ENCODE measurements around the gene GZF1.

Gene GZF1

DNA sequence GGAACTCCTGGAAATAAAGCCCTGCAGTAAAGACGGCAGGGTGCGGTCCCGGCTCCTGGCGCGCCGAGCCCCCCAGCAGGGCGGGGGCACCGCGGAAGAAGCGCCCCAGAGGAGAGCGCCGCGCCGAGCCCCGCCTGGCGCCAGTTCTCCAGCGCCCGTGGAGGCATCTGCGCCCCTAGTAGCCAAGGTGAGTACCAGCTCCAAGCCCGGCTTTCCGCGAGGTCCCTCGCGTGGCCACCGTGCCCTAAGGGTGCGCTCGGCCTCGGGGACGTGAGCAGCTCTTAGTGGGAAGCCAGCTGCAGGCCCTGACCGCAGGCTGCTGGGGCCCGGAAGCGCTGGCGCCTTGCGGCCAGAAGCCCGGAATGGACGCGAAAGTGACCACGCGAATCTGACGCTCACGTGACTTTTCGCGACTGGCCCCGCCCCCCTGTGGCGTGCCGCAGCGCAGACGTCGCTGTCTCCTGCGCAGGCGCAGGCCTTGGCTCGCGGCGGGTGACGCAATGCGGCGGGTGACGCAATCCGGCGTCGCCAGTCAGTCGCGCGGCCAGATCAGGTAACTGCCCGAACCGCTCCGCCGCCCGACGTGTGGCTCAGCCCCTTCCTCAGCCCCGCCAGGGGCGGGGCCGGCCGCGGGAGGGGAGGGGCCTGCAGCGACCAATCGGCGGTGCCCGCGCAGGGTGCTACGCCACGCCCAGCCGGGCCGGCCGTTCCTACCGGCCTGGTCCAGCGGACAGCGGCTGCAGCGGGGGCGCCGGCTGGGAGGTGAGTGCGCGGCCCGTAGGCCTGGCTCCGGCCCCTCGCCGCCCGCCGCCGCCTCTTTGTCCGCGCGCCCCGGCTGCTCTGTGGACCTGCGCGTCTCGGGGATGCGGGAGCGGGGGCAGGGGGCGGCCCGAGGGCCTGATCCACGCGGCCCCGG is at the start of gene GZF1:
GZF1 (plus strand) TSS at position 707 of the 916 bp plus-strand sequence. CDS start 2,202 bp downstream, outside the sequence.
- in situ Hi-C loops (cut with MboI; ENCODE audit: low sequenced_read_pairs): no loop called here

DNA sequence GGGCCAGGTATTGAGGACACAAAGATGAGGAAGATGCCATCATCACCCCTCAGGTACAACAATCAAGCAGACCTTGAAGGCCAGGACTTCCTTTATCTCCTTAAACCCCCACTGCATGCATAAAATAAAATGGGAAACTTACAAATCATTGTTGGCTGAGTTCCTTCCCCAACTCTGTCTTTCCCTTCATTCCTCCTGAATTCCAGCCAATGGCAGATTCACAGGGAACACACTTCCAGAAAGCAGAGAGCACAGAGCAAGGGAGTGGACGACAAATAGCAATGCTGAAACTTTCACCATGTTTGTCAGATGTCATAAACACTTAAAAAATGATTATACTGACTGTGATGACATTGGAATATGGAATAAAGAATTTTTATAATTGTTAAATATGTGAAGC is 48.7 kb upstream of the GZF1 start:
- in situ Hi-C loops (cut with MboI; ENCODE audit: low sequenced_read_pairs): no loop called here

DNA sequence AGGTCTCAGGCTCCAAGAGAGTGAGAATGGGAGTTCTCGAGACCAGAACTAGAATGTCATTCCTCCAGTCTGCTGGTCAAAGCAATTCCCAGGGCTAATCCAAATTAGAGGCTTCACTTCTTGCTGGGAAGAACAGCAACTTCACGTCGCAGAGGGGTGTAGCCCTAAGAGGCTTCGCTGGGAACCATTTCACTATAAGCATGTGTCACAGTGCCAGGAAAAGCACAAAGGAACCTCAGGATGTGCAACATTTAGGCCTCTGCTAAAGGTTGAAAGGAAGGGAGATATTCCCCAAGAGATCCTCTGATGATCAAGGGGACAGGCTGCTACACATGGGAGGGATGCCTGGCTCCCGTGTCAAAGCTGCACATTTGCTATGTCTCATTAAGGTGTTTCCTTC is 47.3 kb upstream of the GZF1 start:
- in situ Hi-C loops (cut with MboI; ENCODE audit: low sequenced_read_pairs): no loop called here

DNA sequence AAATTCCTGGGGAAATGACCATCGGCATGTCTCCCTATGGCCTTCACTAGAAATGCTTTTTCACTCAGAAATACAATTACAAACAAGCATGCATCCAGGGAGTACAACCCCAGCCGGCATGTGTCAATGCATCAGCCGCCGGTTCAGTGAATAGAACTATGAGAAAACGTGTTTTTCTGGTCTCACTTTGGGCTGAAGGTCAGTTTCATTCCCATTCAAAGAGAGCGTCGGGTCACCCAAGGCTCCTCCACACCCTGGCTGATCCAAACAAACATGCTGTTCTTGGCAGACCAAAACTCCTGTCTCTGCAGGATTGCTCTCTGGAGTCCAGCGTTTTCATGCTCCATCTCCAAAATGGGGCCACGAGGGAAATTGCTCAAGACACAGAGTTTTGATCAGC is 46.9 kb upstream of the GZF1 start:
- in situ Hi-C loops (cut with MboI; ENCODE audit: low sequenced_read_pairs): no loop called here

DNA sequence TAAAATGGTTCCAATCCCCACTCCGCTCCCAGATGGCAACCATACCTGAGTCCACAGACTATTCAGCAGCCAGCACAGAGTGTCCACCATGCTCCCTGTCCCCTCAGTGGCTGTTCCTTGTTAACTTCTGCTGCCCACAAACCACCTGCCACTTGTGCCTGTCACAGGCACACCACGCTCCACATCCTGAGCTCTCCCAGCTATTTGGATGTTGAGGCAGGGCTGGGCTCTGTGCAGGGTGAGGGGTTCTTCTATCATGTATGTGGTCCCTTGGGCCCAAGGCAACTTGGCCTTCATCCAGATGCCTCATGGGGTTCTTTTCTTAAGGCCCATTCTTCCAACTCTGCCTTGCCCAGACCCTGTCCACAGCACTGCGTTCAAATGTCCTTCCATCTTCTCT is 45.4 kb upstream of the GZF1 start:
- in situ Hi-C loops (cut with MboI; ENCODE audit: low sequenced_read_pairs): no loop called here

DNA sequence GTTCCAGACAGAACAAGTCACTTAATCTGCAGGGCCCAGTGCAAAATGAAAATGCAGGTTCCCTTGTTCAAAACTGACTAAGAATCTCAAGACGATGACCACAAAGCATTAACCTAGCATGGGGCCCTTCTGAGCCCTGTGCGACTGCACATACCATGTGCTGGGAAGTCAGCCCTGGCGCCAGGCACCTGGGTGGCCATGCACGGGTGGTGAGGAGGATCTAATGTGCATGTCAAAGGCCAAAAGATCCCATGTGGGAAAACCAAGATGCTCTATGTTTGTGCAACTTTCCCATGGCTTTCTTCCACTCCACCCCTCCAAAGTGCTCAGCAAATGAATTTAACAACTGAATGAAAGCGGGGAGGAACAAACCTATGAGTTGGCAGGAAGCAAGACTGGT is 44.9 kb upstream of the GZF1 start:
- in situ Hi-C loops (cut with MboI; ENCODE audit: low sequenced_read_pairs): no loop called here

DNA sequence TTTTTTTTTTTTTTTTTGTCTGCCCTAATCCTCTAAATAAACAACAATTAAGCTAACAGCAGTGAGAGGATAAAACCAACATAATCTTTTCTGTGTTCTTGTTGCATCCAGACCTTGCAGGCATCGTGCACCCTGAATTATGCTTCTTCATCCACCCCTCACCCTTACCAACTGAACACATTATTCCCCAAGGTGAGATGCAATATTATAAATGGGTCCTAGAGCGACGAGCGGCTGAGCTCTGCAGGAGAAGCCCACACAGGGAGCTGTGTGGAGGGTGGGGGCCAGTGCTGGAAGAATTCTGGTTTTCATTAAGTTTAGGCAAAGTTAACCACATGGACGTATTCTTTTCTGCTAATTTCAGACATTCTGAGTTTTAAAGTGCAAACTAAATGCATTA is 43.6 kb upstream of the GZF1 start:
- in situ Hi-C loops (cut with MboI; ENCODE audit: low sequenced_read_pairs): no loop called here

DNA sequence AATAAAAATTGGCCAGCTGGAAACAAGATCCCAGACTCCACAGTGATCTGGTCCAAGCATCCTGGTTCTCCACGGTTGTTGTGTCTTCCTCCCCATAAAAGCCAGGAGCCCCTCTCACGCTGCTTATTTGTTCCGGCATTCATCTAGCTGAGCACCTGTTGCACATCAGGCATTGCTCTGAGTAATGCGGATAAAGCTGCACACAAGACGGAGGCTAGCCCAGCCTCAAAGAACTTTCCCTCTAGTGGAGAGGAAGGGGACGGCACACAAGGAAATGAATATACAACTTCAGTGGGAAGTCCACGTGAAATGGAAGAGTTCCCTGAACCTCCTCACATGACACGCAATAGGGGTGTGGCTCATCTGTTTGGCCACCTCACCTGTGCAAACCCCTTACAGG is 41.7 kb upstream of the GZF1 start:
- in situ Hi-C loops (cut with MboI; ENCODE audit: low sequenced_read_pairs): no loop called here

DNA sequence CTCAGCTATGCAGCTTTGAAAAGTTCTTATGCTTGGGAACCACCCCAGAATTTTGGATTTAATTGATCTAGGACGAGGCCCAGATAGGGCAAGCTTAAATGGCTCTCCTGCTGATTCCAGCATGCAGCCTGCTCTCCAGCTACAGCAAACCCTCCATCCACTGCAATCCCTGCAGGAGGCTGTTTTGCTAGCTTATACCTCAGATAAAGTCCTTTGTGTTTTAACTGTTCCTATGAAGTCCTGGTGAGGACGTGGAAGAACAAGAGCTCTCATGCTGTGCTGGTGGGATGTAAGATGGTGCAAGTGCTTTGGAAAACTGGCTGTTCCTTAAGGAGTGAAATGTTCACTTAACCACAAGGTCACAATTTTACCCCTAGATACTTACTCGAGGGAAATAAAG is 36.9 kb upstream of the GZF1 start:
- in situ Hi-C loops (cut with MboI; ENCODE audit: low sequenced_read_pairs): loop anchor here (25.0 kb wide), 2 partner anchors 638 to 988 kb away; no protein-coding TSS in a partner anchor

DNA sequence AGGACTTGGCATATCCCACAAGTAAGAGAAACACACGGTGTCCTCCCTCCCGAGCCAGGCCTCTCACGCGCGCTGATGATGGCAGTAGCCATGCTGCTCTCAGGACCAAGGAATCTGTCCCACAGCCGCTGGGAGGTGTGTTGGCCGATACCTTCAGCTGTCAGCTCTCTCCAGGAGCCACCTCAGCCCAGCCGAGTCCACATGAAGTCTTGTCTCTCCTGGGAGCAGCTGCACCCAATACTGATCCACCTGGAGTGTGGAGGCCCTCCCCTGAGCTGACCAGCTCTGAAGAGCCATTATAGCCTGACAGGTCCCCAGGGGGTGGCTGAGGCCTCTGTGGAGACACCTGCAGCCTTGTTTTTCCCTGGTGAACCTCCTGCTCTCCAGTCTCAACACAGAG is 35.2 kb upstream of the GZF1 start:
- in situ Hi-C loops (cut with MboI; ENCODE audit: low sequenced_read_pairs): loop anchor here (25.0 kb wide), 2 partner anchors 639 to 989 kb away; no protein-coding TSS in a partner anchor

DNA sequence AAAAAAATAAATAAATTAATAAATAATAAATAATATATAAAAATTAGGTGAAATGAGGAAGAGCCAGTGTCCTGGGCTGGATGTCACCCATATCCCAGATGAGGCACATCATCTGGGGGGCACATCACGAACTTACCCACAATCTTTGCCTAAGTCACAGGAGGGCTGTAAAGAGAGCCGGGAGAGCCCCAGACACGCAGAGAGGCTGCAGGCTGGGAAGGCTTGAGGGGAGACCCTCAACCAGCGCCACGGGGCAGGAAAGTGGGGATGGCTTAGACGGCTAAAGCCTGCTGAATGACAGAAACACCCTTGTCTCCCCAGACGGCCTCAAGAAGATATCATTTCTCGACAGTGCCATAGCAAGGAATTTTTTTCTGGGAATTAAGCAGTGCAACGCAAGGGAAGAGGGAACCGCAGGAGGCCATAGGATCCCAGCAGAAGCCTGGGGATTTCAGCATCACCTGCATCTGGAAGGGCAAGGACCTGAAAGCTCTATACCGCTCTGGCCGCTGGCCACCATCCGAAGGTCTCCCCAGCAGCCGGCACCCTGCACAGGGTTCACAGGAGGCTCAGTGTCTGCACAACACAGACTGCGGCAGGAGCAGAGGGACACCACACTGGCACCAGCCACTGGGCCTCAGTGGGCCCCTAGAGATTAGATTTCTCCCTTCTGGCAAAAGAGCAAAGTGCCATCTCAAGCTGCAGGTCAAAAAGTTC is 34.2 kb upstream of the GZF1 start:
- in situ Hi-C loops (cut with MboI; ENCODE audit: low sequenced_read_pairs): loop anchor here (25.0 kb wide), 2 partner anchors 640 to 990 kb away; no protein-coding TSS in a partner anchor

DNA sequence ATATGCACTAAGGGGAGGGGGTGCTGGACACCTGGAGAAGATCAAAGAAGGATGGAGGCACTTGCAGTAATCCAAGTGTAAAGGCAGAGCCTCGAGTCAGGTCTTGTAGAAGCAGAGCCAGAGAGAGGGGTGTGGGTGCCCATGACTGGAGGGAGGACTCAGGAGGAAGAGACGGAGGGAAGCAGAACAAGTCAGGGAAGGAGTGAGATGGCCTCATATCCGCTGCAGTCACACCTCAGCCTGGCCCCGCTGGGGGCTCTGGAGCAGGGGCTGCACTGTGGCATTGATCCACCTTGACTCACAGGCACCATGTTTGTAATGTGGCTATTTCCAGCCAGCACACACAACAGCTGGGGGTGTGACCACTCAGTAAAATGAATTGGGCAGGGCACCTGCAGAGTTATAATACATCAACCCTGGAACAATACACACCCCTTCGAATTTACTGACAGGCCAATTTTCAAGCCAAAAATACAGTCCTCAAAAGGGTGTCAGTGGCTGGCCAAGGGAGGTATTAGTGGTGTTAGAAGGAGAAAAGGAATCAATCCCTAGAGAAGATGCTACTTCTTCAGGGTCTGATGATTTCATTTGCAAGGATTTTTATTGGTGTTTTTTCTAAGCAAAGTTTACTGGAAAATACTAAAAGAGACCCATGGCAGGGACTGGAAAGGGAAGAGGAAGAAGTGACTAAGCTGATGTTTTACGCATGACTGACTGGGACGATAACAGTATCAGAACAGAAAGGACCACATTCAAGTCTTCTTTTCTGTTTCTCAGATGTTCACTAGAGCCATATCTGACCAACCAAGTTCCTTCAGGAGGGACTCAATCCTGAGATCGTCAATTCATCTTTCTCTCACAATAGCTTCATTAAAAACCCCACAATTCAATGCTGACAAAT is 30.3 kb upstream of the GZF1 start:
- in situ Hi-C loops (cut with MboI; ENCODE audit: low sequenced_read_pairs): loop anchor here (25.0 kb wide), 2 partner anchors 644 to 994 kb away; no protein-coding TSS in a partner anchor

DNA sequence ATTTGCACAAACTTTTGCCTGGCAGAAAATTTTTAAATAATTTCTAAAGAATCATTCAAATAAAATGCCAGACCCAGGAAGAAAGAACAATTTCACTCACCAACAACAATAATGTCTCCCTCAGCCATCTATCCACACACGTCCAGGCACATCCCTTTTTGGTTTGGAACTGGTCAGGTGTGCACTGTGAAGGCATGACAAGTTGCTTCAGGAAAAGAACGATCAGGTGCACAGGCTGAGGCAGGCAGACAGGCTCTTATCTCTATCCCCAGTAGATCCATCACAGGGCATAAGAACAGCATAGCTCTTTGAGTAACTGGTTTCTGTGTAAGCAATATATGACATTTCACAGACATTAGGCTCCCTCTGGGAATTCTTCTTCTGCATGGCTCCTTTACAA is 29.5 kb upstream of the GZF1 start:
- in situ Hi-C loops (cut with MboI; ENCODE audit: low sequenced_read_pairs): loop anchor here (25.0 kb wide), 2 partner anchors 645 to 995 kb away; no protein-coding TSS in a partner anchor

DNA sequence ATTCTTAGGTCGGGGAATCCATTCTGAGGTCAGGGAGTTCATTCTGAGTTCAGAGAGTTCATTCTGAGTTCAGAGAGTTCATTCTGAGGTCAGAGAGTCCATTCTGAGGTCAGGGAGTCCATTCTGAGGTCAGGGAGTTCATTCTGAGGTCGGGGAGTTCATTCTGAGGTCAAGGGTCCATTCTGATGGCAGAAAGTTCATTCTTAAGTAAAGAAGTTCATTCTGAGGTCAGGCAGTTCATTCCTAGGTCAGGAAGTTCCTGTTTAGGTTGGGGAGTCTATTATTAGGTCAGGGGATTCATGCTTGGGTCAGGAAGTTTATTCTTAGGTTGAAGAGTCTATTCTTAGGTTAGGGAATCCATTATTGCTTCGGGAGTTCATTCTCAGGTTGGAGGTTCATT is 27.9 kb upstream of the GZF1 start:
- in situ Hi-C loops (cut with MboI; ENCODE audit: low sequenced_read_pairs): loop anchor here (25.0 kb wide), 2 partner anchors 647 to 997 kb away; no protein-coding TSS in a partner anchor

DNA sequence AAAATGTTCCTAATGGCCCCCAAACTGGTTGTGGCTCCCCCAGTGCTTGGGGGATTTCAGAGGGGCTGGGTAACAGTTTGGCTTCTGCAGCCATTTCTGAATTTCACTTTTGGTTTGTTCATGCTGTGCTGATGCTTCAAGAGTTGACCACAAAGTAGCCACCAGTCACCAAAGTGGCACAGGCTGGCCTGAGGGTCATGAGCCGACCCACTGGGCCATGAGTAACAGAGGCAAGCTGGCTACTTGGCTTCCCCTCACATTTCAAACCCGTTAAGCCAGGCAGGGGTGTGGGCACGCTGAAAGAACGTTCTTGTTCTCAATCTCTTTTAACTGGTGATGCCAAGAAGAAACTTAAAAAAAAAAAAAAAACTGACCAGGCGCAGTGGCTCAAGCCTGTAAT is 26.5 kb upstream of the GZF1 start:
- in situ Hi-C loops (cut with MboI; ENCODE audit: low sequenced_read_pairs): loop anchor here (25.0 kb wide), 2 partner anchors 648 to 998 kb away; no protein-coding TSS in a partner anchor

DNA sequence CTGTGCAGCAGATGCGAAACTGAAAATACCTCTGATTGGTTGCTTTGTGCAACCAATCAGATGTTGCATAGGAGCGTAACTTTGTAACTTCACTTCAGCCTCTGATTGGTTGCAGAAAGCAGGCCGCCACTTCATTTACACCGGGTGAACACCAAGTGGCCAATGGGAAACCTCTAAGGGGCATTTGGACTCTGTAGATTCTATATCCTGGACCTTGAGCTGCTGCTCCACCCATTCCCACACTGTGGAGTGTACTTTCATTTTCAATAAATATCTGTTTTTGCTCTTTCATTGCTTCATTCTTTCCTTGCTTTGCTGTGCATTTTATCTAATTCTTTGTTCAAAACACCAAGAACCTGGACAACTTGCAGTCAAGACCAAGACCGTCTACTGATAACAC is 25.5 kb upstream of the GZF1 start:
- in situ Hi-C loops (cut with MboI; ENCODE audit: low sequenced_read_pairs): loop anchor here (25.0 kb wide), 2 partner anchors 649 to 999 kb away; no protein-coding TSS in a partner anchor

DNA sequence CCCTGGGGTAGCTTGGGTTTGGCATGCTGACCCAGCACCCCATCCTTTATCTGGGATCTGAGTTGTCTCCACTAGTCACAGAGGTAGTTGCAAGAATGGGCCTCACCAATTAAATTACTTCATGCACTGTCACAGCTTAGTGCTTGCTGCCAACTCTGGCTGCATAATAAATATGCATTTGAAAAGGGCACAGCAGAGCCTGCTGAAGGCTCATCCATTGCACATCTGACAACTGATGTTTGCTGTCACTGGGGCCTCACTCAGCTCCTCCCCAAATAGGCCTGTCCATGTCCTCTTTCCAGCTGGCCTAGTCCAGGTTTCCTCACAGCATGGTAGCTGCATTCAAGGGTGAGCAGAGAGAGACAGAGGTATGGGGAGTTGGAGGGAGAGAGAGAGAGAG is 24.7 kb upstream of the GZF1 start:
- in situ Hi-C loops (cut with MboI; ENCODE audit: low sequenced_read_pairs): loop anchor here (25.0 kb wide), 2 partner anchors 650 to 1000 kb away; no protein-coding TSS in a partner anchor

DNA sequence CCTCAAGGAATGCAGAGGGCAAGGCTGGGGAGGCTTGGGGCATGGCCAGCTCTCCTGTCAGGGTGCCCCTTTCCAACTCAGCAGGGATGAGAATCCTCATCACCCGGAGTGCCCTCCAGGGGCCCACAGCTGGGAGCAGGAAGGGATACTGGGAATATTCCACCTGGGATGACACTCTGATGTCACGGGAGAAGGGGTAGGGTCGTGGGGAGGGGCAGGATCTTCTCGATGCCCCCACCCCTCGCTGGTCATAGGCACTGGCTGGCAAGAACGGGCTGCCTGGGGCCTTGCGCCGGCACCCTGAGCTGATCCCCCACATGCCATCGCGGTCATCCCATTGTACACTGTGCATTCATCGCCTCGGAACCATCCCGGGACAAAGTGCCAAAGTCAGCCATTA is 22.0 kb upstream of the GZF1 start:
- in situ Hi-C loops (cut with MboI; ENCODE audit: low sequenced_read_pairs): loop anchor here (10.0 to 25.0 kb wide), 3 partner anchors 285 to 1003 kb away; no protein-coding TSS in a partner anchor

DNA sequence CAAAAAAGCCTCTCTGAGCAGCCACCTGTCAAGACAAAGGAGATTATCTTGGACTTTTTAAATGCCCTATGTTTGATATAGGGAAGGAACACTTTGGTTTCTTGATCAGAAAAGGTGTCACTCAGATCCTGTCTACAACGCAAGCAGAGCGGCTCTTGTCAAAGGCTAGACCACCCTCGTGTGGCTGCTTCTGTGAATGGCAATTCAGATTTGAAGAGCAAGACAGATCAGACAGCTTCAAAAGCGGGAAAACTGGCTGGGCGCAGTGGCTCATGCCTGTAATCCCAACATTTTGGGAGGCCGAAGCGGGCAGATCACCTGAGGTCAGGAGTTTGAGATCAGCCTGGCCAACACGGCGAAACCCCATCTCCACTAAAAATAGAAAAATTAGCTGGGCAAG is 21.5 kb upstream of the GZF1 start:
- in situ Hi-C loops (cut with MboI; ENCODE audit: low sequenced_read_pairs): loop anchor here (10.0 to 25.0 kb wide), 3 partner anchors 286 to 1003 kb away; no protein-coding TSS in a partner anchor

DNA sequence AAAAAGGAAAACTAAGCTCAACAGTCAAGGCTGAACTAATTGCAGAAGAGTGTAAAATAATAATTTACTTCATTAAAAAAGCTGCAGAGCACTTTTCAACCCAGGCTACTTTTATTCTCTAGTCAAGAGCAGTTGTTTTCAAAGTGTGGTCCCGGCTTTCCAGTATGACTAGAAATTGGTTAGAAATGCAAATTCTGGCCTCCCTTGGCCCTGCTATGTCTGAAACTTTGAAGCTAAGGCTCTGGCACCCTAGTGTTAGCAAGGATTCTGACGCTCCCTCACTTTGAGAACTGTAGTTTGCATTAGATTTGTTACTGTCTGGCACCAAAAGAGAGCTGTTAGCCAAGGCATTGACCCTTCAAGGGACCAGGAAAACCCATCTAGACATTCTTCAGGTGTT is 20.9 kb upstream of the GZF1 start:
- in situ Hi-C loops (cut with MboI; ENCODE audit: low sequenced_read_pairs): loop anchor here (10.0 to 25.0 kb wide), 3 partner anchors 286 to 1004 kb away; no protein-coding TSS in a partner anchor
